ENCODE results near the gene ANXA6. TPM values are rescaled to one million over a fixed set of nuclear protein-coding genes. Genes with fewer than 3 reads are reported as not detected.

The ANXA6 gene
- total and polyA plus RNA-seq, 8 donors: 37.0 to 70.8 (median 48.7) TPM

GRCh38 chr5:151168602-151169344 is 11.2 kb upstream of the ANXA6 start:
- intact Hi-C loops (cut with DNase I): loop anchor here in 1 of 3 donors (5.0 kb wide), 1 partner anchor 41 kb away; no protein-coding TSS in a partner anchor

GRCh38 chr5:151167022-151167421 is 9.4 kb upstream of the ANXA6 start:
- H3K4me3 ChIP-seq: no peak overlapping the region
- no peak for TF ChIP-seq CTCF (IDR thresholded peaks at IDR 0.05)
- 44 to 54% methylated on average over 9 of the region's 9 CpGs for WGBS, 2 donors
- no peaks in the 10 kb centered on the region for H3K9me3 ChIP-seq
- no peaks in the 10 kb centered on the region for H3K36me3 ChIP-seq
- peaks cover 0 to 3% (median 0%) of the 10 kb centered on the region in 3 donors for H3K4me1 ChIP-seq
- intact Hi-C loops (cut with DNase I): loop anchor here in 1 of 3 donors (5.0 kb wide), 1 partner anchor 40 kb away; no protein-coding TSS in a partner anchor
- DNase-seq (no peak), ATAC-seq (peak in 1 of 4 donors; percentile 34), FAIRE-seq (no peak)
- no peaks in the 10 kb centered on the region for H3K27me3 ChIP-seq
- no peak overlapping the region for H3K27ac ChIP-seq

More at GRCh38 chr5:151168602-151169344, 11.2 kb upstream of the ANXA6 start:
- Histone ChIP-seq H3K27ac (no peak overlapping the region), H3K9me3 (no peaks in the 10 kb centered on the region), H3K4me1 (peaks cover 0 to 3% (median 0%) of the 10 kb centered on the region in 3 donors), H3K4me3 (no peak overlapping the region), H3K36me3 (no peaks in the 10 kb centered on the region), H3K27me3 (no peaks in the 10 kb centered on the region)
- 82 to 84% methylated on average over 10 of the region's 10 CpGs for WGBS, 2 donors
- ATAC-seq (no peak), DNase-seq (no peak), FAIRE-seq (no peak)
- TF ChIP-seq CTCF (IDR thresholded peaks at IDR 0.05): no peak

GRCh38 chr5:151164687-151165392 is 7.3 kb upstream of the ANXA6 start:
- Histone ChIP-seq H3K4me1 (peaks cover 0 to 3% (median 0%) of the 10 kb centered on the region in 3 donors), H3K27me3 (no peaks in the 10 kb centered on the region), H3K9me3 (no peaks in the 10 kb centered on the region), H3K36me3 (no peaks in the 10 kb centered on the region), H3K4me3 (no peak overlapping the region), H3K27ac (no peak overlapping the region)
- ATAC-seq: peak; percentile 85 to 98 (median 96)
- peak in 4 of 6 donors; percentile 60 to 85 (median 62) for DNase-seq
- FAIRE-seq: no peak
- TF ChIP-seq CTCF (IDR thresholded peaks at IDR 0.05): peak; percentile 70 to 83 (median 80)
- intact Hi-C loops (cut with DNase I): loop anchor here in 2 of 3 donors (5.0 kb wide), 1 partner anchor 38 kb away; no protein-coding TSS in a partner anchor
- WGBS, 2 donors: 32 to 35% methylated on average over 8 of the region's 8 CpGs

- no peak for DNase-seq
- TF ChIP-seq CTCF (IDR thresholded peaks at IDR 0.05): no peak
- Histone ChIP-seq H3K9me3 (no peaks in the 10 kb centered on the region), H3K4me1 (peaks cover 3 to 9% (median 6%) of the 10 kb centered on the region in 3 donors), H3K27me3 (no peaks in the 10 kb centered on the region), H3K27ac (no peak overlapping the region), H3K4me3 (no peak overlapping the region), H3K36me3 (no peaks in the 10 kb centered on the region)
- intact Hi-C loops (cut with DNase I): loop anchor here in 1 of 3 donors (5.0 kb wide), 1 partner anchor 35 kb away; no protein-coding TSS in a partner anchor
- ATAC-seq: no peak
- FAIRE-seq: no peak
- 50 to 63% methylated on average over 1 of the region's 1 CpG for WGBS, 2 donors
These were observed 5.2 kb upstream of the ANXA6 start for GRCh38 chr5:151162776-151163175.

All from pancreas (tissue), 10 donors.